IgD-negative memory B cell (primary cell): ENCODE results near the gene ATP2B2. TPM values are rescaled to one million over a fixed set of nuclear protein-coding genes. Genes with fewer than 3 reads are reported as not detected.

ENCODE experiments used
- H3K27ac Mint-ChIP-seq, 3 donors: one replicate each; pipeline ENCODE4 v1.8.0; 2020 to 2022; ENCODE audit warnings: mild to moderate bottlenecking in 3 of 3, mixed read lengths in 3 of 3, moderate library complexity in 1 of 3
- H3K27me3 Mint-ChIP-seq: one replicate; pipeline ENCODE4 v1.8.0; 2021; ENCODE audit warnings: mixed read lengths
- H3K36me3 Mint-ChIP-seq: one replicate; pipeline ENCODE4 v1.8.0; 2020; ENCODE audit warnings: mild to moderate bottlenecking, mixed read lengths
- H3K4me1 Mint-ChIP-seq, 3 donors: one replicate each; pipeline ENCODE4 v1.8.0; 2020 to 2022; ENCODE audit warnings: mixed read lengths in 3 of 3, mild to moderate bottlenecking in 1 of 3
- H3K4me3 Mint-ChIP-seq, 4 donors: one replicate each; pipeline ENCODE4 v1.8.0; 2020 to 2022; ENCODE audit warnings: mild to moderate bottlenecking in 4 of 4, mixed read lengths in 4 of 4, moderate library complexity in 3 of 4
- H3K9me3 Mint-ChIP-seq, 3 donors: one replicate each; pipeline ENCODE4 v1.8.0; 2020 to 2021; ENCODE audit warnings: mixed read lengths in 3 of 3, mild to moderate bottlenecking in 1 of 3
- polyA plus RNA-seq: library from polyadenylated mRNA; unstranded; fragments of 300-500 nt; fragmentation: Illumina TruSeq; gene quantifications from one replicate; pipeline ENCODE4 v1.2.3, GENCODE V29; 2021

Gene ATP2B2
- polyA plus RNA-seq, 1 donor from 2014 or later: not detected

DNA sequence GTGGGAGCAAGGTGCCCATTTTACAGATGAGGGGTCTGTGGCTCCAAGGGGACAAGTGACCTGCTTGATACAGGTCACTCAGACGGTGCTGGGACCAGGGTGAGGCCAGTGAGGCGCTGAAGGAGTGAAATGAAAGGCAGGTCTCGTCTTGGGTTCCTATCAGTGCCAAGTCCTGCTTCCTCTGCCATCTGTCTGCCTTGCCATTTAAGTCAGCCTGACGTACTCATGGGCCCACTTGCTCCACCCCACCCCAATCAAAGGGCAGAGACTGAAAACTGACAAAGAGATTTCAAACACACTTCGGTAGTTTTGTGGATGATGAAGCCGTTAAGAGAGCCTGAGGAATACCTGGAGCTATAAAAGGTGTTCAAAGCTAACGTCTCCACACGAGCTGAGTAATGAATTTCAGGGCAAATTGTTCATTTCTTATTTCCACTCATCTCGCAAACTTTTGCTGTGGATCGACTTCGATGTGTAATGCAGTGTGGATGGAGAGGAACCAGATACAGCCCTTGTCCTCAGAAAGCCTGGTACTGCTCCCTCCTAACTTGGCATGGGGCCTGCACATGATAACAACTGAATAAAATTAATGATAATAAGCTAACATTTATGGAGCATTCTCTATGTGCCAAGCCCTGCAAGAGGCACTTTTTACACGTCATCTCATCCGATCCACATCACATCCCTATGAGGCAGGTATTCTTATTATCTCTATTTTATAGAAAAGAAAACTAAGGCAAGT, 36.6 kb downstream of the ATP2B2 start:
- peaks cover 0 to 2% (median 1%) of the 10 kb centered on the region in 3 donors for H3K4me1 Mint-ChIP-seq
- peaks cover 25% of the 10 kb centered on the region for H3K27me3 Mint-ChIP-seq
- H3K36me3 Mint-ChIP-seq: peaks cover 1% of the 10 kb centered on the region
- H3K9me3 Mint-ChIP-seq: no peaks in the 10 kb centered on the region
- H3K27ac Mint-ChIP-seq: no peak overlapping the region
- H3K4me3 Mint-ChIP-seq: no peak overlapping the region

DNA sequence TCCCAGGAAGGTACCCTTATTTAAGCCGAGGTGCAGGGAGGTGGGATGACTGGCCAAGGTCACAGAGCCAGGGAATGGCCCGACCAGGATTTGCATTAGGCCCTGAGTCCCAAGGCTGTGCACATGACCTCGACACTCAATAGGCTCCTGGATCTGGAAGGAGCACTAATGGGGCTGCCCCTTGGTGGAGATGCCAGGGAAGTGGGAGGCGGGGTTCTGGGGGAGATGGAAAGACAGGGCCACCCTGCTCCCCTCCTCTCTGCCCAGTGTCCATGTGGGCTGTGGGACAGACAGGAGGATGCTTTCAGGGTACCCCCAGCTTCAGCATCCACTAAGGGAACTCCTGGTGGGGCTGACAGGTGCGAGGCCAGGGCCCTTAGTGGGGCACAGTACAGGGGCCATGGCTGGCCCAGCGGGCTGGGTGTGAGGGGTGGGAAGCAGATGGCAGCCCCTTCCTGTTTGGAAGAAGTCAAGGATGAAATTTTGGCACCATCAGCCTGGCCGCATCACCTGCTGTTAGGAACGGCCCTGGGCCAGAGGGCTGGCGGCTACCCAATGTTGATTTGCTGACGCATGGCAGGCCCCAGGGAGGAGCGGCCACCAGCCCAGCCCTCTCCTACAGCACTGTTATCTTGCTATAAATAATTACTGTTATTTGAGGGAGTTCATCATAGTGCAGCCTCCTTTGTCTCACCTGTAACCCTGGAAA, 37.3 kb downstream of the ATP2B2 start:
- H3K27me3 Mint-ChIP-seq: peaks cover 25% of the 10 kb centered on the region
- H3K4me1 Mint-ChIP-seq: peaks cover 0 to 2% (median 1%) of the 10 kb centered on the region in 3 donors
- H3K27ac Mint-ChIP-seq: no peak overlapping the region
- H3K4me3 Mint-ChIP-seq: no peak overlapping the region
- H3K36me3 Mint-ChIP-seq: peaks cover 1% of the 10 kb centered on the region
- no peaks in the 10 kb centered on the region for H3K9me3 Mint-ChIP-seq

DNA sequence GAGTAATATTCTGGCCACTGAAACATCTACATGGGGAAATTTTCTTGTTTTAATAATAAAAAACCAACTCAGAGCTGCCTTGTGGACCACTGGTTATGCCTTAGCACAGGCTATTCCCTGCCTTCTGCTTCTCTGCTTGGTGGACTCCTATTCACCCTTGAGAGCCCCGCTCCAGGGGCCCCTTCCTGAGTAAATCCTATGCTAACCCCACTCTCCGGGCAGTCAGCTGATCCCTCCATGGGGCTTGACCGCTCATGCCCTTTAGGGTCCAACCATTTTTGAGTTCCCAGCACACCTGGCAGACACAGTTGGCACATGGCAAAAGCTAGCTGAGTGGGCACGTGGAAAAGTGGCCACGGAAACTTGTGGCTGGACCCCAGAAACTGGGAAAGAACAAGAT, 38.2 kb downstream of the ATP2B2 start:
- Mint-ChIP-seq H3K4me1 (peaks cover 0 to 2% (median 1%) of the 10 kb centered on the region in 3 donors), H3K9me3 (no peaks in the 10 kb centered on the region), H3K27me3 (peaks cover 22% of the 10 kb centered on the region), H3K36me3 (peaks cover 1% of the 10 kb centered on the region), H3K4me3 (no peak overlapping the region), H3K27ac (no peak overlapping the region)

DNA sequence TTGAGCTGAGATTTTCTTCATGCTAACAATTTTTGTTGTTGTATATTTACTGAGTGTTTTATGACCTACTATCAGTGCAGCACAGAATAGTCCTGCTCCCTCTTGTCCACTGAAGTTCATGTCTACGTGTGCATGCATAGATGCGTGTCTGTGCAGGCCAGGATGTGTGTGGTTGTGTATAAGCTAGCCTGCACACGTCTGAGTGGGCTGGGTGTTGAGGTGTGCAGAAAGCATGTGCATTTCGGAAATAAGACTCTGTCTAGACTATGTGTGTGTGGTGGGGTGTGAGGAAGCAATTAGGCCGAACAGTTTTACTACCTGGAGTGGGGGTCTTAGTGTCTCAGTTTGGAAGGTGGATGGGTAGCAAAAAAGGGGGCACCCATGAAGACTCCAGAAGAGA, 39.2 kb downstream of the ATP2B2 start:
- Mint-ChIP-seq H3K27ac (no peak overlapping the region), H3K9me3 (no peaks in the 10 kb centered on the region), H3K27me3 (peaks cover 20% of the 10 kb centered on the region), H3K36me3 (peaks cover 1% of the 10 kb centered on the region), H3K4me1 (peaks cover 0 to 2% (median under 1%) of the 10 kb centered on the region in 3 donors), H3K4me3 (peak overlapping the region in 1 of 4 donors; percentile 29)

DNA sequence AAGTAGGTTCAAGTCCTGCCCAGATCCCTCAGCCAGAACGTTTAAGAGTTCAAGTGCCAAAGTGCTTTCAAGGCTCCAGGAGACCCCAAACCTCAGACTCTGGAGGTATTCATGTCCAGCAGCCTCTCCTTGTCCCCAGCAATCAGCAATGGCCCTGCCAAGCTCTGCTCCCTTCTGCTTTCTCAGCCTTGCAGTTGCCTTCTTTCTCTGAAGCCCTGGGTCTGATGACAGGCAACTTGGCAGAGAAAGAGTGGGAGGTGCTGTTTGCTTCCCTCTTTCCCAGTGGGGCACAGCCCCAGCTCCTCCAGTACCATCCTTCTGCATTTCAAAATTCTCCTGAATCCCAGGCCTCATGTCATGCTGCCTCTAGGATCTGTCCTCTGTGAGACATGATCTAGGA, 40.2 kb downstream of the ATP2B2 start:
- no peak overlapping the region for H3K27ac Mint-ChIP-seq
- H3K9me3 Mint-ChIP-seq: no peaks in the 10 kb centered on the region
- H3K4me1 Mint-ChIP-seq: peaks cover 0 to 1% (median 0%) of the 10 kb centered on the region in 3 donors
- no peak overlapping the region for H3K4me3 Mint-ChIP-seq
- peaks cover 18% of the 10 kb centered on the region for H3K27me3 Mint-ChIP-seq
- H3K36me3 Mint-ChIP-seq: peaks cover 1% of the 10 kb centered on the region

DNA sequence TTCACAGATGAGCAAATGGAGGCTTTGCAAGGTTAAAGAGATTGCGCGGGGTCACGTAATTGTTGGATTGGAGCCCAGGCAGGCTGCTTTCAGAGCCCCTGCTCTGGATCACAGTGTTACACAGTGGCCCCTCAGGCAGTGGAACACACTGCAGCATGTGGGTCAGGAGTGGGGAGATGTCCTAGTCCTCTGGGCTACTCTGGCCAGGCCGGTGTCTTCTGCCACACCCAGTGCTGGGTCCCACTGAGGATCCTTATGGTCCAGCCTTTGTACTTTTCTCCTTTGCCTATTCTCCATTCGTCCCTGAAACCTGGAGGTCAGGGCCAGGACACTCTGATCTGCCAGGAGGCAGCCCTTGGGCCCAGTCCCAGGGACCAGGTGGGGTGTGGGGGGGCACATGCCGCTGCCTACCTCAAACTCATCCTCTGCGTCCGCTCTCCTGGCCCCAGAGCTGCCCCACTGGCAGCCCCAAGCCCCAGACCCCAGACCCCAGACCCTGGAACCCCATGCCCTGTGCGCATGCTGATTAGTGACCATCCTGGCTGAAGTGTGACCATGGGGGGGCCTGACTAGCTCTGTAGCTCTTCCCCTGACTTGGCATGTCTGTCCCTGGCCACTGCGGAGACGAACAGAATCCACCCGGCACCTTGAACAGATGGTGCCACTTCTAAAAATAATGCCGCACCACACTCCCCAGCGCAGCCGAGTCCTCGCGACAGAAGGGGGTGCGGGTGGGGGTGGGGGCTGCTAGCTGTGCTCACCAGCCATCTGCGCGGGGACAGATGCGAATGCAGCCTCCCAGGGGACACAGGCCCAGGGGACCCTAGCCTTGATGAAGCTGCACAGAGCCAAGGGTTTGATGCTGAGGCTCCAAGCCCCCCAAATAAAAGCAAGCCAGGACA, 41.6 kb downstream of the ATP2B2 start:
- Mint-ChIP-seq H3K4me3 (no peak overlapping the region), H3K4me1 (peaks cover 0 to 1% (median 0%) of the 10 kb centered on the region in 3 donors), H3K27ac (no peak overlapping the region), H3K27me3 (peaks cover 11% of the 10 kb centered on the region), H3K9me3 (no peaks in the 10 kb centered on the region), H3K36me3 (peaks cover 1% of the 10 kb centered on the region)

DNA sequence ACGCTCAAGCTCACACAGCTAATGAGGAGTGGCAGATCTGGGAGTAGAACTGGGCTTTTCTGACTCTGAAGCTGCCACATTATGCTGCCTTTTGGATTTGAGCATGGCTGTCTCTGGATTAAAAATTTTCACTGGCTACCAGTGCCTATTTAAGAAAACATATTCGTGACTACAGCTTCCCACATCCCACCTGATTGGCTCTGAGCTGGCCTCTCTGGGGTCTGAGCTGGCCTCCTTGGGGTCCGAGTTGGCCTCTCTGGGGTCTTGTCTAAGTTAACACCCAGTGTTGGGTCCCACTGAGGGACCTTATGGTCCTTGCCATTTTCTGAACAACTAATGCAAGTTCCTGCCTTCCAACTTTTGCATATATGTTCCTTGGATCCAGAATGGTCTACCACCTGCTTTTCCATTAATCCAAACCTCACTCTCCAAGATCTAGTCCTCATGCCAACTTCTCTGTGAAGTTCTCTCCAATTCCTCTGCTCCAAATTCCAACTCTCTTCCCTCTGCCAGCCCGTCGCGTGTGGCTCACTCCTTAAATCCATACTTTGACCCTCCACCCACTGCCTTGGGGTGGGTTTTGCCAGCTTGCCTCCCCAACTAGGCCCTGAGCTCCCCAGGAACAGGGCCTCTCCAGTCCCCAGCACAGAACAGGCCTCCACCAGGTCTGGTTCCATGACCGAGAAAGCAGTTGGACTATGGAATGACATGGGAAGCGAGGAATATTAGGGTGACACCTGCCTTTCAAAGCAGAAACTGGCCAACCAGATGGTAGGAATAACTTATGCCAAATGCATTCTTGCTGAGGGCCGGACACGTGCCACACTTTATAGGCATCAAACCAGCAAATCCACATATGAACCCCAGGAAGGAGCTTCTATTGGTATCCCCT, 42.5 kb downstream of the ATP2B2 start:
- peaks cover 0 to 4% (median 3%) of the 10 kb centered on the region in 3 donors for H3K4me1 Mint-ChIP-seq
- peaks cover 7% of the 10 kb centered on the region for H3K27me3 Mint-ChIP-seq
- H3K27ac Mint-ChIP-seq: no peak overlapping the region
- no peaks in the 10 kb centered on the region for H3K9me3 Mint-ChIP-seq
- H3K36me3 Mint-ChIP-seq: peaks cover 1% of the 10 kb centered on the region
- H3K4me3 Mint-ChIP-seq: no peak overlapping the region

DNA sequence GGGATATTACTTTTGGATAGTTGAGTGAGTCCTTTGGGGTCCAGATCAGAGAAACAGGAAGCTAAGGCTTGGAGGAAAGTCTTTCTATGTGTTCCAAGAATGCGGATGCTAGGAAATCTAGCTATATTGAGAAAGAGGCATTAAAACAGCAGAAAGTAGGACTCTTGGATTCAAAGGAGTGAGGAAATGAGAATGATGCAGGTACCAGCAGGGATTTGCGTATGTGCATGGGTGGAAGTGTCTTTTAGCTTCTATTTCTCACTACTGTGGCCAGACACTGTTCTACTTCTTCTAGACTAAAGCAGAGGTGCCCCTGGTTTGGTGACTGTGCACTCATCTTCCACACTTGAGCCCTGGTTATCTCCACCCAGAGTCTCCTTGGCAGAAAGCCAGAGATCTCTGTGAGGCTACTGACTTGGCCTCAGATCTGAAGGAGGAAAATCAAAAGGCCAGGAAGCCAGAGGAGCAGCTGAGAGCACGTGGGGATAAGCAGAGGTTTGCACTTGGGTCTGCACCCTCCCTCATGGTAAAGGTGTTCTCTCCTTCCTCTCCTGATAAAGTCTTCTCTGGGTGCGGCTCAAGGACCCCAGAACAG, 44.3 kb downstream of the ATP2B2 start:
- Mint-ChIP-seq H3K36me3 (peaks cover 1% of the 10 kb centered on the region), H3K4me1 (peaks cover 3 to 19% (median 18%) of the 10 kb centered on the region in 3 donors), H3K27me3 (peaks cover 3% of the 10 kb centered on the region), H3K9me3 (no peaks in the 10 kb centered on the region), H3K27ac (no peak overlapping the region), H3K4me3 (no peak overlapping the region)

DNA sequence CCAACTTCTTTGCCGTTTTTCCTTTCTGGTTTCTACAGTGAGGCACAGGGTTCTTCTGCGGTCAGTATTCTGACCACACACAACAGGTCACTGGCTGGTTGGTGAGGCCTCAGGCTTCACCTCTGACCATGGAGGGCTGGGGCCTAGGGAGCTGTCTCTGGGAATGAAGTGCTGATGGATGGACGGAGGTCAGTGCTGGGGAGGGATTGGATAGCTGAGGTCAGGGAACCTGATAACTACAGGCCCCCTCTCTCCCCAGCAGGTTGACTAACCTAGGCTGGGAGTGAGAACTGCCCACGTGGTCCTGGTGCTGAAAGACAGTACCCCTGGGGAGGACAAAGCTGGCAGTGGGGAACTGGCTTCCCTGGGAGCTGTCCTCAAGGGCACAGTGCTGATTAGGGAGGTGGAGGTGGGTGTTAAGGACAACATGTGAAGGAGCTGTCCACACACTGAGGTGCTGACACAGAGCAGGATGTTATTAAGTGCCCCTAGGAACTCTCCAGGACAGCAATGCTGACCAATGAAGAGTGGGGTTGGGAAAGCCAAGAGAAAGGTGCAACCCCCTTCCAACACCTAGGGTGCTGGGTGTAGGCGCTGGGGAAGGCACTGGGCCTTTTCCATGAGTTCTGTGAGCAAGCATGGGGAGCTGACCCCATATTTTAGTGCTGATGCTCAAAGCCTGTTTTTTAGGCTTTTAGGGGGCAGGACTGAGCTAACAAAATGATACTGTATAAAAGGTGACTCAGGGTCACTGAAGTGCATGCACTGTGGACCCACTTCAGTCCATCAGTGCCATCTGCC, 45.2 kb downstream of the ATP2B2 start:
- Mint-ChIP-seq H3K27ac (no peak overlapping the region), H3K36me3 (no peaks in the 10 kb centered on the region), H3K4me1 (peaks cover 3 to 21% (median 19%) of the 10 kb centered on the region in 3 donors), H3K9me3 (no peaks in the 10 kb centered on the region), H3K4me3 (no peak overlapping the region), H3K27me3 (peaks cover 3% of the 10 kb centered on the region)

DNA sequence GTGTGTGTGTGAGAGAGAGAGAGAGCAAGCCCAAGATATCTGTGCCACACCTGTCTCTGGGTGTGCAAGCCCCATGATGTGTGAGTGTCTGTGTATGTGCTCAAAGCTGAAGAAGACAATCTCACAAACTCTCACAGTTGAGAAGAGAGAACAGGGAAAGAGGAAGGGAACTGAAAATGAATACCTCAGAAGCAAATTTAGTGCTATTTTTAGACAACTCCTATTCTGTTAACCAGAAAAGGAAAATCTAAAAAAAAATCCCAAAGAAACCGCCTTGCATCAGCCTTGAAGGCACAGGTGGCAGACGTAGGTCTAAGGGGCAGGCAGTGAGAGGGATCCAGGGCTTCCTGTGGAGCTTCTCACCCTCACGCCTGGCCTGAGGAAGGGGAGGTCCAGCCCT, 47.8 kb downstream of the ATP2B2 start:
- peak overlapping the region in 1 of 4 donors; percentile 67 for H3K4me3 Mint-ChIP-seq
- no peaks in the 10 kb centered on the region for H3K27me3 Mint-ChIP-seq
- H3K27ac Mint-ChIP-seq: no peak overlapping the region
- no peaks in the 10 kb centered on the region for H3K36me3 Mint-ChIP-seq
- no peaks in the 10 kb centered on the region for H3K9me3 Mint-ChIP-seq
- H3K4me1 Mint-ChIP-seq: peaks cover 3 to 21% (median 19%) of the 10 kb centered on the region in 3 donors

DNA sequence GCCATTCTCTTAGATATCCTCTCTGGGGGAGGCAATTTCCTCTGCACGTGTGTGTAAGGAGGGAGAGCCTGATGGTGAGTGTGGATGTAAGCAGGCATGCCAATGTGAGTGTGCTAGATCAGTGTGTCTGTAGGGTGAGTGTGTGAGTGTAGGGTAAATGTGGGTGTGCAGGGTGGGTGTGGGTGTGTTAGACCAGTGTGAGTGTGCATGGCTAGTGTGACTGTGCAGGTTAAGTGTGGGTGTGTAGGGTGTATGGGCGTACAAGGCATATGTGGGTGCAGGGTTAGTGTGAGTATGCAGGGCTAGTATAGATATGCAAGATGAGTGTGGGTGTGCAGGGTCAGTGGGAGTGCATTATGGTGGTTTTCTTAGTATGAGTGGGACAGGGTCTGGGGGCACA, 48.4 kb downstream of the ATP2B2 start:
- Mint-ChIP-seq H3K4me3 (peak overlapping the region in 1 of 4 donors; percentile 67), H3K9me3 (no peaks in the 10 kb centered on the region), H3K27ac (peak overlapping the region in 1 of 3 donors; percentile 60), H3K4me1 (peaks cover 3 to 19% (median 19%) of the 10 kb centered on the region in 3 donors), H3K36me3 (no peaks in the 10 kb centered on the region), H3K27me3 (no peaks in the 10 kb centered on the region)

DNA sequence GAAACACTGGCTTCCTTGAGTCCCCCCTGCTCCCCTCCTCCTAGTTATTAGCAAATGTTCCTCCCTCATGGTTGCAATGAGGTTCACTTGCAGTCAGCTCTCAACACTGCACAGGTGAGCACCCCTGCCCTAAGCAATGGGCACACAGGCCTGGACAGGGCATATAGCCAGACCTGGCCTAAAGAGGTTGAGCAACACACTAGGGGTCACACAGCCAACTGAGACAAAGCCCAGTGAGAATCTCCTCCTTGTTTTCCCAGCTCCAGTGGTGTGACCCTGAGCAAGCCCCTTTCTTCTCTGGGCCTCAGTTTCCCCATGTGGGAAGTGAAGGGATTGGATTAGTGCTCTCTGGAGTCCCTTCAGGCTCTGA, 49.9 kb downstream of the ATP2B2 start:
- Mint-ChIP-seq H3K9me3 (no peaks in the 10 kb centered on the region), H3K27ac (no peak overlapping the region), H3K4me1 (peaks cover 3 to 22% (median 19%) of the 10 kb centered on the region in 3 donors), H3K4me3 (peak overlapping the region in 1 of 4 donors; percentile 53), H3K27me3 (no peaks in the 10 kb centered on the region), H3K36me3 (no peaks in the 10 kb centered on the region)

DNA sequence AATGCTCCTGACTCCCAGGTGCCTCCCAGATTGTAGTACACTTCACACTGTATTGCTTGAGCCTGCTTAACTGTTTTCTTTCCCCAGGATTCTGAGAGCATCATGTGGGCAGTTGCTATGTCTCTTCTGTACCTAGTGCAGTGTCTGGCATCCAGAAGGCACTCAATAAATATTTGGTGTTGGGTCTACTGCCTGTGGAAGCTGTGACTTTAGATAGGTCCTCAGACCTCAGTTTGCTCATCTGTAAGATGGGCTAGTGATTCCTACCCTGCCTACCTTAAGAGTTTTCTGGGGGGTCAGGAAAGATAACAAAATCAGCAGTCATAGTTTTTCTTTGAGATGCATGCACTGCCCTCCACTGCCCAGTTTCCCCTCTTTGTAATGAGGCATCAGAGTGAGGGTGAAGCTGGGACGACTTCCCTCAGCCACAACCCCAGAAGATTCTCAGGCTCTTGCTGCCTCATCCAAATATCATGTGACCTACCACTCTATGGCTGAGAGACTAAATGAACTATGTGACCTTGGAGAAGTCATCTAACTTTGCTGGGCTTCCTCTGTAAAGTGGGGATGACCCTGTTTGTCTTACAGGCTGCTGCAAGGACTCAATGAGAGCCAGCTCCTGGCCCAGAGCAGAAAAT, 50.4 kb downstream of the ATP2B2 start:
- peak overlapping the region in 1 of 4 donors; percentile 53 for H3K4me3 Mint-ChIP-seq

More for the DNA sequence above, 50.4 kb downstream of the ATP2B2 start:
- peaks cover 3 to 22% (median 19%) of the 10 kb centered on the region in 3 donors for H3K4me1 Mint-ChIP-seq
- no peak overlapping the region for H3K27ac Mint-ChIP-seq
- H3K27me3 Mint-ChIP-seq: no peaks in the 10 kb centered on the region
- H3K36me3 Mint-ChIP-seq: no peaks in the 10 kb centered on the region
- no peaks in the 10 kb centered on the region for H3K9me3 Mint-ChIP-seq
